HepG2 (cell line): ENCODE results near the gene ZNF207. TPM values are rescaled to one million over a fixed set of nuclear protein-coding genes. Genes with fewer than 3 reads are reported as not detected.
"Not testable (repeated sequence)": the region's sequence is repeated elsewhere in the genome, so short reads cannot be mapped to it uniquely, and the experiment has no call there.

ENCODE experiments used
- ATAC-seq: fragments of 200-7000 bp; cut with Tn5 transposase; 3 replicates; pipeline ENCODE4 v1.9.1; 2020; ENCODE audit warnings: mild to moderate bottlenecking, moderate library complexity
- BruUV-seq: library from RNA; stranded (reverse); fragments of 400-500 nt; replicated peaks from 2 replicates; lab custom pipeline; 2021; lab: Mats Ljungman, UMichigan
- CTCF ChIA-PET: fragments of 300-600 bp; formaldehyde crosslinking; extraction: SDS; loops from one replicate; lab custom pipeline; 2021; ENCODE audit warnings: low total read pairs, inconsistent platforms, low intra/inter-chr PET ratio; lab: Yijun Ruan, JAX
- POLR2A ChIA-PET: fragments of 350-600 bp; sonication (Branson Sonifier 250); formaldehyde crosslinking; loops from one replicate; lab custom pipeline; 2020; ENCODE audit warnings: antibody characterized with exemption, inconsistent platforms; lab: Yijun Ruan, JAX
- DNase-seq: peaks from one replicate; pipeline ENCODE4 v3.0.0-alpha.2; 2015; ENCODE audit warnings: low spot score
- FAIRE-seq: peaks from 3 replicates; lab custom pipeline; 2011; peaks lifted over from hg19 to GRCh38; lab: Jason Lieb, UNC
- H2AFZ ChIP-seq: one replicate; pipeline ENCODE4 v1.6.1; 2011; ENCODE audit warnings: low read length, inconsistent platforms
- H3K27ac ChIP-seq: fragments of 300-600 bp; 3 replicates; pipeline ENCODE4 v1.8.0; 2011; ENCODE audit warnings: mixed run types, mild to moderate bottlenecking, mixed read lengths, low read length, inconsistent platforms; ENCODE audit not compliant: insufficient read depth; ENCODE audit errors: extremely low read length
- H3K27me3 ChIP-seq, 2 experiments: fragments of 200-600 bp in 1 of 2; 2 replicates in 1 of 2; 3 replicates in 1 of 2; pipeline versions ENCODE4 v1.6.0 to v1.8.0; 2011; ENCODE audit warnings: low read length in 2 of 2, mild to moderate bottlenecking in 2 of 2, moderate library complexity in 2 of 2, inconsistent platforms in 1 of 2; ENCODE audit not compliant: insufficient read depth in 2 of 2, control insufficient read depth in 1 of 2
- H3K36me3 ChIP-seq, 2 experiments: fragments of 200-600 bp in 1 of 2; replicated peaks in 1 of 2; 2 replicates in 1 of 2; 3 replicates in 1 of 2; pipeline versions ENCODE4 v1.5.1 to v1.8.0; 2011; ENCODE audit warnings: low read length in 2 of 2, inconsistent platforms in 1 of 2; ENCODE audit not compliant: insufficient read depth in 2 of 2, control insufficient read depth in 1 of 2
- H3K4me1 ChIP-seq: 2 replicates; pipeline ENCODE4 v1.5.1; 2012; ENCODE audit warnings: low read length, inconsistent platforms; ENCODE audit not compliant: insufficient read depth
- H3K4me2 ChIP-seq: 2 replicates; pipeline ENCODE4 v1.6.0; 2011; ENCODE audit warnings: low read depth, low read length, inconsistent platforms
- H3K4me3 ChIP-seq, 3 experiments: fragments of 200-600 bp in 1 of 3; sonication (generic), shearing (Covaris generic) in 1 of 3; replicated peaks in 1 of 3; 2 replicates each; pipeline ENCODE4 v1.5.1; 2011 to 2016; ENCODE audit warnings: low read length in 3 of 3, inconsistent platforms in 2 of 3, low read depth in 2 of 3, mild to moderate bottlenecking in 2 of 3, control low read depth in 1 of 3, mixed read lengths in 1 of 3; ENCODE audit not compliant: insufficient read depth in 1 of 3
- H3K79me2 ChIP-seq: one replicate; pipeline ENCODE4 v1.6.1; 2011; ENCODE audit warnings: low read length, inconsistent platforms; ENCODE audit not compliant: insufficient read depth
- H3K9ac ChIP-seq: 2 replicates; pipeline ENCODE4 v1.6.0; 2011; ENCODE audit warnings: mild to moderate bottlenecking, low read depth, low read length, inconsistent platforms; ENCODE audit not compliant: insufficient read depth
- H3K9me3 ChIP-seq: 2 replicates; pipeline ENCODE4 v1.5.1; 2012; ENCODE audit warnings: mild to moderate bottlenecking, low read length
- H4K20me1 ChIP-seq: 2 replicates; pipeline ENCODE4 v1.6.0; 2011; ENCODE audit warnings: inconsistent platforms, mild to moderate bottlenecking, low read length, moderate library complexity; ENCODE audit not compliant: insufficient read depth
- MEIS2 ChIP-seq: sonication (generic); formaldehyde crosslinking; IDR thresholded peaks from 2 replicates; pipeline ENCODE4 v1.9.0; 2021; ENCODE audit warnings: mild to moderate bottlenecking, missing genetic modification reagents
- TRIM24 ChIP-seq: sonication (generic); formaldehyde crosslinking; IDR thresholded peaks from 2 replicates; pipeline ENCODE4 v1.8.0; 2022; ENCODE audit warnings: mild to moderate bottlenecking, missing genetic modification reagents
- ZNF317 ChIP-seq: sonication (generic); formaldehyde crosslinking; IDR thresholded peaks from 2 replicates; pipeline ENCODE4 v1.5.0; 2020; ENCODE audit warnings: mild to moderate bottlenecking, missing genetic modification reagents
- WGBS: methylation state at CpG from one replicate; pipeline ENCODE4 v1.1.6; 2017; ENCODE audit warnings: low lambda C conversion rate; 5-methylcytosine and 5-hydroxymethylcytosine counted together
- in situ Hi-C: cut with HindIII; loops from 2 replicates; pipeline ENCODE4 v1.10.0; 2017; ENCODE audit warnings: low pct_unique_long_range_greater_than_20kb; ENCODE audit not compliant: extremely low pct_ligation_motif_present
- intact Hi-C: fragments of 100-400 bp; cut with micrococcal nuclease; formaldehyde crosslinking; loops from one replicate; pipeline ENCODE4 v1.10.0; 2022; ENCODE audit not compliant: unreplicated experiment
- polyA plus RNA-seq, 8 experiments: library from polyadenylated mRNA; depleted of rRNA in 3 of 8; stranded (reverse) in 7 of 8; unstranded in 1 of 8; fragments of >200 nt; fragmentation: Illumina TruSeq in 4 of 8; extraction: Trizol in 4 of 8; gene quantifications; 2 replicates each; pipeline versions ENCODE4 v1.2.1 to v1.2.3, GENCODE V29; 2011 to 2016; ENCODE audit warnings: low read depth in 4 of 8, missing spikeins in 1 of 8, mixed read lengths in 1 of 8; ENCODE audit not compliant: insufficient read depth in 1 of 8
- total RNA-seq, 5 experiments: library from RNA; depleted of rRNA; stranded (reverse); fragments of >200 nt; fragmentation: Illumina TruSeq; extraction: Trizol; gene quantifications; 2 replicates each; pipeline ENCODE4 v1.2.3, GENCODE V29; 2016; ENCODE audit warnings: low read depth in 1 of 5

Gene ZNF207
- total and polyA plus RNA-seq, 2 of the 13 experiments (the other 11 are each of a cell fraction or from before 2014, with no cell fraction given), result 150 to 164 TPM

GRCh38 chr17:32315171-32315570 lies 34.8 kb upstream of the ZNF207 start:
- no peak overlapping the region for H2AFZ ChIP-seq
- H4K20me1 ChIP-seq, result no peaks in the 10 kb centered on the region
- DNase-seq (no peak), ATAC-seq (no peak), FAIRE-seq (no peak)
- intact Hi-C loops, result no loop called here
- ChIA-PET POLR2A (no interaction called here), CTCF (no interaction called here)
- no peaks in the 10 kb centered on the region for H3K36me3 ChIP-seq
- no peak overlapping the region for H3K4me3 ChIP-seq
- WGBS, result 65% methylated on average over 5 of the region's 8 CpGs
- no peak overlapping the region for H3K4me2 ChIP-seq
- H3K27me3 ChIP-seq, result peaks cover 3 to 11% of the 10 kb centered on the region in 2 experiments; a peak in 4 of 5 replicates
- H3K79me2 ChIP-seq, result no peaks in the 10 kb centered on the region
- no peak overlapping the region for H3K27ac ChIP-seq
- peaks cover 49% of the 10 kb centered on the region for H3K4me1 ChIP-seq
- no peak for TF ChIP-seq ZNF317
- no peak for TF ChIP-seq TRIM24
- TF ChIP-seq MEIS2 (CRISPR knock-in tag), result no peak
- BruUV-seq, result no TSS peak
- in situ Hi-C loops, result no loop called here
- H3K9ac ChIP-seq, result no peak overlapping the region
- no peaks in the 10 kb centered on the region for H3K9me3 ChIP-seq

DNA sequence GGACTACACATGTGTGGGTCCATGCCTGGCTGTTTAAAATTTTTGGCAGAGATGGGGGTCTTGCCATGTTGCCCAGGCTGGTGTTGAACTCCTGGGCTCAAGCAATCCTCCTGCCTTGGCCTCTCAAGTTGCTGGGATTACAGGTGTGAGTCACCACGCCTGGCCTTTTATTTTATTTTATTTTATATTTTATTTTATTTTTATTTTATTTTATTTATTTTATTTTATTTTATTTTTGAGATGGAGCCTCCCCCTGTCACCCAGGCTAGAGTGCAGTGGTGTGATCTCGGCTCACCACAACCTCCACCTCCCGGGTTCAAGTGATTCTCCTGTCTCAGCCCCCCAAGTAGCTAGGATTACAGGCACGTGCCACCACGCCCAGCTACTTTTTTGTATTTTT lies 33.3 kb upstream of the ZNF207 start:
- H2AFZ ChIP-seq, H3K4me3 ChIP-seq, intact Hi-C loops, H3K27ac ChIP-seq, POLR2A ChIA-PET, ATAC-seq, H3K9ac ChIP-seq, H4K20me1 ChIP-seq, FAIRE-seq, DNase-seq, CTCF ChIA-PET, H3K36me3 ChIP-seq, BruUV-seq, H3K79me2 ChIP-seq, H3K4me2 ChIP-seq, H3K9me3 ChIP-seq, in situ Hi-C loops: not testable (repeated sequence)
- WGBS, result 82% methylated on average over 5 of the region's 5 CpGs
- peaks cover 3 to 11% of the 10 kb centered on the region in 2 experiments; a peak in 4 of 5 replicates for H3K27me3 ChIP-seq
- peaks cover 54% of the 10 kb centered on the region for H3K4me1 ChIP-seq
